Esophagus squamous epithelium (tissue), 5 donors: ENCODE data around the gene SAA1. TPM values are rescaled to one million over a fixed set of nuclear protein-coding genes. Genes with fewer than 3 reads are reported as not detected.
"Not testable (repeated sequence)": the region's sequence is repeated elsewhere in the genome, so short reads cannot be mapped to it uniquely, and the experiment has no call there.

ENCODE experiments used
- DNase-seq: peaks from one replicate; lab custom pipeline; 2025; lab: John Stamatoyannopoulos, UW
- H3K27ac ChIP-seq, 4 donors: fragments of 200-600 bp; sonication (generic); one replicate each; pipeline ENCODE4 v1.5.1; 2016 to 2019; ENCODE audit warnings: mild to moderate bottlenecking in 1 of 4
- H3K27me3 ChIP-seq, 4 donors: fragments of 200-600 bp; sonication (generic); 1 replicate in 3 of 4; 2 replicates in 1 of 4; pipeline versions ENCODE4 v1.5.1 to v1.6.0; 2017 to 2021; ENCODE audit warnings: antibody characterized with exemption in 1 of 4
- H3K36me3 ChIP-seq, 3 donors: fragments of 200-600 bp; sonication (generic); one replicate each; pipeline ENCODE4 v1.5.1; 2016 to 2019
- H3K4me1 ChIP-seq, 3 donors: fragments of 200-600 bp; sonication (generic); one replicate each; pipeline ENCODE4 v1.5.1; 2017 to 2019
- H3K4me3 ChIP-seq, 4 donors: fragments of 200-600 bp; sonication (generic); 1 replicate in 3 of 4; 2 replicates in 1 of 4; pipeline ENCODE4 v1.5.1; 2016 to 2019; ENCODE audit warnings: mild to moderate bottlenecking in 2 of 4, moderate library complexity in 1 of 4
- H3K9me3 ChIP-seq, 3 donors: fragments of 200-600 bp; sonication (generic); one replicate each; pipeline ENCODE4 v1.5.1; 2016 to 2019
- CTCF ChIP-seq, 6 experiments: fragments of 450-650 bp in 4 of 6; fragments of 200-600 bp in 2 of 6; sonication (generic) in 2 of 6; IDR thresholded peaks; one replicate each; pipeline ENCODE4 v1.5.1; 2016 to 2019; ENCODE audit warnings: antibody characterized with exemption in 6 of 6, mild to moderate bottlenecking in 4 of 6, moderate library complexity in 4 of 6
- POLR2A ChIP-seq, 4 donors: fragments of 450-650 bp; IDR thresholded peaks; one replicate each; pipeline ENCODE4 v1.6.1; 2017; ENCODE audit warnings: antibody characterized with exemption in 4 of 4, mild to moderate bottlenecking in 4 of 4, moderate library complexity in 3 of 4
- WGBS, 2 donors: methylation state at CpG; one replicate each; pipeline ENCODE4 v1.1.5; 2018; 5-methylcytosine and 5-hydroxymethylcytosine counted together
- intact Hi-C: fragments of 100-400 bp; cut with DNase I; formaldehyde crosslinking; loops from one replicate; pipeline ENCODE4 v1.15.0; 2022
- total RNA-seq, 4 donors: library from RNA; depleted of rRNA; stranded (reverse); fragments of >200 nt; gene quantifications; one replicate each; pipeline ENCODE4 v1.1.0, GENCODE V29; 2016
- donor health status: DM: yes; HTN: yes; CAD: no.

Gene SAA1
- total RNA-seq, 4 donors from 2014 or later = 2.3 to 207 (median 22.6) TPM

GRCh38 chr11:18239655-18240054 is 26.4 kb upstream of the SAA1 start:
- no peak overlapping the region for H3K27ac ChIP-seq
- H3K4me1 ChIP-seq = no peaks in the 10 kb centered on the region
- no peak for DNase-seq
- H3K4me3 ChIP-seq = no peak overlapping the region
- no peaks in the 10 kb centered on the region for H3K36me3 ChIP-seq
- no peak for TF ChIP-seq CTCF (IDR thresholded peaks at IDR 0.05)
- TF ChIP-seq POLR2A (IDR thresholded peaks at IDR 0.05) = no peak
- H3K9me3 ChIP-seq = no peaks in the 10 kb centered on the region
- H3K27me3 ChIP-seq = peaks cover 0 to 17% (median 0%) of the 10 kb centered on the region in 4 donors
- 89 to 92% methylated on average over 1 of the region's 1 CpG for WGBS, 2 donors
- intact Hi-C loops = no loop called here

- intact Hi-C loops = no loop called here
- H3K36me3 ChIP-seq = no peaks in the 10 kb centered on the region
- no peaks in the 10 kb centered on the region for H3K4me1 ChIP-seq
- TF ChIP-seq CTCF (IDR thresholded peaks at IDR 0.05) = peak; percentile 52 to 86 (median 75)
- no peak for TF ChIP-seq POLR2A (IDR thresholded peaks at IDR 0.05)
- H3K4me3 ChIP-seq = no peak overlapping the region
- DNase-seq = no peak
- H3K27me3 ChIP-seq = peaks cover 0 to 9% (median 0%) of the 10 kb centered on the region in 4 donors
- H3K27ac ChIP-seq = no peak overlapping the region
- 0% methylated on average over 1 of the region's 1 CpG for WGBS, 2 donors
- no peaks in the 10 kb centered on the region for H3K9me3 ChIP-seq
These were observed 22.2 kb upstream of the SAA1 start for GRCh38 chr11:18243783-18244362.

DNA sequence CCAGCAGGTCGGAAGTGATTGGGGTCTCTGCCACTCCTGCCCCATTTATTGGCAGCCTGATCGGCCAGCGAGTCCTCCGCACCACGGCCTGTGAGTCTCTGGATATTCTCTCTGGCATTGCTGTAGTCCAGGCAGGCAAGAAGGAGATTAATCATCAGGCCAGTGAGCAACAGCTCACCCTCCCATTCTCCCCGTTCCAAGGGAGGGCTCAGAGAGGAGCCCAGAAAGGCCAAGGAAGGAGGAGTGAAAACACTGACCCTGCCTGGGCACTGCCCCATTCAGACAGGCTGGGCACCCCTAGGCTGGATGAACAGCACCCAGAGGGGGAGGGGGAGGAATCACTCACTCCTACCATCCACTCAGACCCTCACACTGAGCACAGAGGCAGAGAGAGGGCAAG is 20.7 kb upstream of the SAA1 start:
- no peak for TF ChIP-seq CTCF (IDR thresholded peaks at IDR 0.05)
- no peak for TF ChIP-seq POLR2A (IDR thresholded peaks at IDR 0.05)
- no peaks in the 10 kb centered on the region for H3K9me3 ChIP-seq
- no peak for DNase-seq
- intact Hi-C loops = no loop called here
- H3K27me3 ChIP-seq = no peaks in the 10 kb centered on the region
- 67 to 78% methylated on average over 1 to 5 of the region's 6 CpGs for WGBS, 2 donors
- no peak overlapping the region for H3K27ac ChIP-seq
- H3K4me3 ChIP-seq = no peak overlapping the region
- H3K36me3 ChIP-seq = no peaks in the 10 kb centered on the region
- H3K4me1 ChIP-seq = no peaks in the 10 kb centered on the region

DNA sequence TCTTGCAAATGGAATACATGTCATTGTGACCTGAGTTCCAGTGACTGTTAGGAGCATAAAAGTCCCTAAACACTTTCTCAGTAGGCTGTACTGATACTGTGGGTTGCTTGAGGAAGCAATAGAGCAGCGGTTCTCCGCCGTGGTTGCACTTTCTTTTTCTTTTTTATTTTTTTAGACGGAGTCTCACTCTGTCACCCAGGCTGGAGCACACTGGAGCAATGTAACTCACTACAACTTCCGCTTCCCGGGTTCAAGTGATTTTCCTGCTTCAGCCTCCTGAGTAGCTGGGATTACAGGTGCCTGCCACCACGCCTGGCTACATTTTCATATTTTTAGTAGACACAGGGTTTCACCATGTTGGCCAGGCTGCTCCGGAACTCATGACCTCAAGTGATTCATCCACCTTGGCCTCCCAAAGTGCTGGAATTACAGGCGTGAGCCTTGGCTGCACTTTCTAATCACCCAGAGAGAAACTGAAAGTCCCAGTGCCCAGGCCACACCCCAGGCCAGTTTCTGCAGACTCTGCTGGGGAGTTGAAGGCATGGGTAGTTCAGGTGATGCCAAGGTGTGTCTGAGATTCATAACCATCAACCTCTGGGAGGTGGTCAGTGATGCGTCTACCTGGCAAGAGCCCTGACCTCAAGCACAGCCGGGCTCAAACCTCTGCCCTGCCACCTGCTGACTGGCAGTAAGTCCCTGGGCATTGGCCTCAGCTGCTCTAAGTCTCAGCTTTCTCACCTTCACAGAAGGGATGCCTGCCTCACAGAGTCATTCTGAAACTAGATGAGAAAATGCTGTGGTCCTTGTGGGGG is 19.5 kb upstream of the SAA1 start:
- H3K4me3 ChIP-seq = peak overlapping the region in 1 of 4 donors; percentile 44
- H3K27ac ChIP-seq = peak overlapping the region in 2 of 4 donors; percentile 29 to 44
- 60 to 67% methylated on average over 7 to 8 of the region's 11 CpGs for WGBS, 2 donors
- intact Hi-C loops, H3K9me3 ChIP-seq, H3K27me3 ChIP-seq, H3K36me3 ChIP-seq, DNase-seq, H3K4me1 ChIP-seq: not testable (repeated sequence)

DNA sequence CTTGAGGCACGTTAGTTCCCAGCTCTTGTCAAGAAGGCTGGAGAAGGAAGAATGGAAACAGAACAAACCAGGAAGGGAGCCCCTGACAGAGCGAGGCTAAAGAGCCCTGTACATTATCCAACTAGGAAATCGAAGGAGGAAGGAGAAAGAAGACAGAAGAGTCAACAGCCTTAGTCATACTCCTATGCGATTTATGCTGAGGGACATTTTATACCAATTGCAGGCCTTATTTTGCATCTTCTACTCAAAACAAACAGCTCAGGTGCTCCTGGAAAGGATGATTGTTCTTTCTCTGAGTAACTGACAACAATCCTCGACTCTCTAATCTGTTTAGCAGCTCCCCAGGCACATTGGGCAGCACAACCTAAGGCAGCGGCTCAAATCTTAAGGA is 18.9 kb upstream of the SAA1 start:
- intact Hi-C loops, H3K36me3 ChIP-seq, H3K4me1 ChIP-seq, H3K4me3 ChIP-seq, H3K27me3 ChIP-seq, H3K9me3 ChIP-seq, DNase-seq: not testable (repeated sequence)
- 71% methylated on average over 2 of the region's 6 CpGs; no CpG with 5 or more reads in 1 of the 2 donors for WGBS, 2 donors
- H3K27ac ChIP-seq = peak overlapping the region in 1 of 4 donors; percentile 9

GRCh38 chr11:18248561-18248960 is 17.5 kb upstream of the SAA1 start, which contains the start of gene SAA2:
SAA2 (minus strand) TSS chr11:18248668; CDS start chr11:18248011, 657 bp downstream.
- Histone ChIP-seq H3K27me3 (no peaks in the 10 kb centered on the region), H3K4me1 (no peaks in the 10 kb centered on the region), H3K27ac (no peak within 1 kb of the TSS), H3K4me3 (no peak within 1 kb of the TSS), H3K36me3 (no peaks in the 10 kb centered on the region), H3K9me3 (no peaks in the 10 kb centered on the region)
- no peak for DNase-seq
- WGBS, 2 donors = 22 to 62% methylated on average over 3 of the region's 5 CpGs
- TF ChIP-seq CTCF (IDR thresholded peaks at IDR 0.05) (no peak), POLR2A (IDR thresholded peaks at IDR 0.05) (no peak)
- intact Hi-C loops = no loop called here
